SK-N-MC (cell line): Measurements from ENCODE around the gene TMEM260.
"Not testable (repeated sequence)": the region's sequence is repeated elsewhere in the genome, so short reads cannot be mapped to it uniquely, and the experiment has no call there.

ENCODE experiments used
- FOXP2 ChIP-seq: optimal IDR thresholded peaks from 2 replicates; pipeline ENCODE3; 2011; ENCODE audit warnings: mild to moderate bottlenecking, moderate library complexity; ENCODE audit not compliant: insufficient read depth; ENCODE audit errors: extremely low read length, control extremely low read depth
- POLR2AphosphoS5 ChIP-seq: IDR thresholded peaks from 2 replicates; pipeline ENCODE4 v1.6.1; 2012; ENCODE audit warnings: mild to moderate bottlenecking, low read depth, low read length, borderline replicate concordance

DNA sequence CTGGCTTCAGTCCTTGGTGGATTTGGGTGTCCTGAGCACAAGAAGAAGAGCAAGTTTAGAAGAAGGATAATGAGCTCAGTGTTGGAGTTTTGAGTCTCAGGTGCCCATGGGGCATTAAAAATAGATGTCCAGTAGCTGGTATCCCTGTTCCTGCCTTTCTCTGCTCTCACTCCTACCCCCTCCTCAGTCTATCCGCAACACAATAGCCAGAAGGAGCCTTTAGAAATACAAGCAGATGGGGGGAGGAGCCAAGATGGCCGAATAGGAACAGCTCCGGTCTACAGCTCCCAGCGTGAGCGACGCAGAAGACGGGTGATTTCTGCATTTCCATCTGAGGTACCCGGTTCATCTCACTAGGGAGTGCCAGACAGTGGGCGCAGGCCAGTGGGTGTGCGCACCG is 87.7 kb downstream of the TMEM260 start:
- TF ChIP-seq FOXP2, POLR2AphosphoS5: not testable (repeated sequence)
